Endodermal cell (in vitro differentiated cells): ENCODE results near the gene S100PBP. TPM values are rescaled to one million over a fixed set of nuclear protein-coding genes. Genes with fewer than 3 reads are reported as not detected.

ENCODE experiments used
- DNase-seq: peaks from one replicate; pipeline ENCODE4 v3.0.0-alpha.2; 2017
- H3K27ac ChIP-seq: 2 replicates; pipeline ENCODE4 v1.5.1; 2013; ENCODE audit warnings: mild to moderate bottlenecking, low read depth, low read length, moderate library complexity
- H3K27me3 ChIP-seq: 2 replicates; pipeline ENCODE4 v1.6.1; 2013; ENCODE audit warnings: mild to moderate bottlenecking, low read length, moderate library complexity; ENCODE audit not compliant: insufficient read depth, control insufficient read depth, poor library complexity, severe bottlenecking
- H3K36me3 ChIP-seq: 2 replicates; pipeline ENCODE4 v1.7.0; 2013; ENCODE audit warnings: mild to moderate bottlenecking, low read length, moderate library complexity; ENCODE audit not compliant: control insufficient read depth, insufficient read depth
- H3K4me1 ChIP-seq: one replicate; pipeline ENCODE4 v1.7.0; 2013; ENCODE audit warnings: low read length; ENCODE audit not compliant: control insufficient read depth, insufficient read depth
- H3K4me3 ChIP-seq: 2 replicates; pipeline ENCODE4 v1.5.1; 2013; ENCODE audit warnings: mild to moderate bottlenecking, low read length, moderate library complexity
- H3K9ac ChIP-seq: 2 replicates; pipeline ENCODE4 v1.6.1; 2013; ENCODE audit warnings: mild to moderate bottlenecking, low read length, moderate library complexity; ENCODE audit not compliant: poor library complexity, severe bottlenecking; ENCODE audit errors: extremely low read depth
- H3K9me3 ChIP-seq: 2 replicates; pipeline ENCODE4 v1.6.1; 2013; ENCODE audit warnings: mild to moderate bottlenecking, low read length, moderate library complexity; ENCODE audit not compliant: control insufficient read depth
- H3K27ac Mint-ChIP-seq: 2 replicates; pipeline ENCODE4 v1.8.0; 2020; ENCODE audit warnings: mixed read lengths
- H3K27me3 Mint-ChIP-seq: 2 replicates; pipeline ENCODE4 v1.8.0; 2021; ENCODE audit warnings: mild to moderate bottlenecking, mixed read lengths; ENCODE audit not compliant: insufficient read depth
- H3K36me3 Mint-ChIP-seq: 2 replicates; pipeline ENCODE4 v1.8.0; 2020; ENCODE audit warnings: low read depth, mixed read lengths
- H3K4me1 Mint-ChIP-seq: 2 replicates; pipeline ENCODE4 v1.8.0; 2020; ENCODE audit warnings: mixed read lengths
- H3K4me3 Mint-ChIP-seq: 2 replicates; pipeline ENCODE4 v1.8.0; 2020; ENCODE audit warnings: mild to moderate bottlenecking, moderate library complexity, mixed read lengths
- H3K9me3 Mint-ChIP-seq: 2 replicates; pipeline ENCODE4 v1.8.0; 2020; ENCODE audit warnings: mild to moderate bottlenecking, mixed read lengths
- WGBS, 2 experiments: methylation state at CpG; one replicate each; pipeline versions ENCODE4 v1.1.5 to v1.1.7; 2013; ENCODE audit warnings: missing lambda C conversion rate in 2 of 2, mixed read lengths in 1 of 2; ENCODE audit not compliant: insufficient coverage in 1 of 2, insufficient read length in 1 of 2; 5-methylcytosine and 5-hydroxymethylcytosine counted together
- total RNA-seq, 2 donors: library from RNA; stranded (reverse); fragmentation: NEBNext Ultra II Directional in 1 of 2; extraction: Animal tissue kit (Norgen Biotek cat#: 25700) in 1 of 2; gene quantifications; 2 replicates in 1 of 2; 3 replicates in 1 of 2; pipeline ENCODE4 v1.2.1, GENCODE V29; 2021
- TF ChIP-seq, protein P1 (sequence below): fragments of 200-600 bp; sonication (generic); conservative IDR thresholded peaks from 2 replicates; pipeline ENCODE4 v1.5.0; 2021; ENCODE audit warnings: antibody characterized with exemption, mild to moderate bottlenecking

Gene S100PBP
- total RNA-seq, 2 donors from 2014 or later = 91.4 to 112 TPM

DNA sequence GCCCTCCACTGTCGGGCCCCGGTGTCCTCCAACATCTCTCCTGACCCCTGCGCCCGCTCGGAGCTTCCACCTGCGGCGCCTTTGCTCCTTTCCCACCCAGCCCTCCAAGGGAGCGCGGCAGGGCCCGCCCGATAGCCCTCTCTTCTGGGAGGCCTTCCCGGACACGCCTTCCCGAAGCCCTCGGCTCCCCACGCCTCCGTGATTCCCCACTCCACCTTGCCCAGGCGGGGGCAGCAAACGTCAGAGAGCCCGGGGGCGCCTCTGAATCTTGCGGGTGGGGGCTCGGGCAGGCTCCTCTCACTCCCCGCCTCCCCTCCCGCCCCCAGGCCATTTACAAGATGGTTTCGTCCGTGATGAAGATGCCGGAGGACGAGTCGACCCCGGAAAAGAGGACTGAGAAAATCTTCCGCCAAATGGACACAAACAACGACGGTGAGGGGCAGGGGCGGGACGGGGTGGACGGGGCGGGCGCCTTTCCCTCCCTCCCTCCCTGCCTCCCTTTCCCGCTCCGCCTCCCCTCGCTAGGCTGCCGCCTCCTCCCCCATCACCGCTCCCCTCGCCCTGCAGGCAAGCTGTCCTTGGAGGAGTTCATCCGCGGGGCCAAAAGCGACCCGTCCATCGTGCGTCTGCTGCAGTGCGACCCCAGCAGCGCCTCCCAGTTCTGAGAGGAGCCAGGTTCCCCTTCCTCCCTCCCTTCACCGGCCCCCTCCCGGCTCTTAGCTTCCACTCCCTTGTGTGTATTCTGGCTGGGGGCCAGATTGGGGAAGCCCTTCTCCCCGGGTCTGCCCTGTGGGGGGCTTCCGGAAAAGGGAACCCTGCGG lies 76.0 kb downstream of the S100PBP start:
- Histone ChIP-seq H3K9ac (no peak overlapping the region), H3K36me3 (no peaks in the 10 kb centered on the region), H3K27ac (no peak overlapping the region), H3K27me3 (peaks cover 70% of the 10 kb centered on the region), H3K4me1 (no peaks in the 10 kb centered on the region), H3K9me3 (no peaks in the 10 kb centered on the region), H3K4me3 (peak overlapping the region; percentile 71)
- H3K4me3 Mint-ChIP-seq = peak overlapping the region; percentile 53
- TF ChIP-seq, protein P1, sequence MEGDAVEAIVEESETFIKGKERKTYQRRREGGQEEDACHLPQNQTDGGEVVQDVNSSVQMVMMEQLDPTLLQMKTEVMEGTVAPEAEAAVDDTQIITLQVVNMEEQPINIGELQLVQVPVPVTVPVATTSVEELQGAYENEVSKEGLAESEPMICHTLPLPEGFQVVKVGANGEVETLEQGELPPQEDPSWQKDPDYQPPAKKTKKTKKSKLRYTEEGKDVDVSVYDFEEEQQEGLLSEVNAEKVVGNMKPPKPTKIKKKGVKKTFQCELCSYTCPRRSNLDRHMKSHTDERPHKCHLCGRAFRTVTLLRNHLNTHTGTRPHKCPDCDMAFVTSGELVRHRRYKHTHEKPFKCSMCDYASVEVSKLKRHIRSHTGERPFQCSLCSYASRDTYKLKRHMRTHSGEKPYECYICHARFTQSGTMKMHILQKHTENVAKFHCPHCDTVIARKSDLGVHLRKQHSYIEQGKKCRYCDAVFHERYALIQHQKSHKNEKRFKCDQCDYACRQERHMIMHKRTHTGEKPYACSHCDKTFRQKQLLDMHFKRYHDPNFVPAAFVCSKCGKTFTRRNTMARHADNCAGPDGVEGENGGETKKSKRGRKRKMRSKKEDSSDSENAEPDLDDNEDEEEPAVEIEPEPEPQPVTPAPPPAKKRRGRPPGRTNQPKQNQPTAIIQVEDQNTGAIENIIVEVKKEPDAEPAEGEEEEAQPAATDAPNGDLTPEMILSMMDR = peak; percentile 47
- H3K9me3 Mint-ChIP-seq = peaks cover 6% of the 10 kb centered on the region
- no peak overlapping the region for H3K27ac Mint-ChIP-seq
- no peaks in the 10 kb centered on the region for H3K36me3 Mint-ChIP-seq
- H3K27me3 Mint-ChIP-seq = peaks cover 92% of the 10 kb centered on the region
- peak; percentile 85 for DNase-seq
- 0 to 8% methylated on average over 7 to 58 of the region's 58 CpGs for WGBS, 2 experiments
- no peaks in the 10 kb centered on the region for H3K4me1 Mint-ChIP-seq

DNA sequence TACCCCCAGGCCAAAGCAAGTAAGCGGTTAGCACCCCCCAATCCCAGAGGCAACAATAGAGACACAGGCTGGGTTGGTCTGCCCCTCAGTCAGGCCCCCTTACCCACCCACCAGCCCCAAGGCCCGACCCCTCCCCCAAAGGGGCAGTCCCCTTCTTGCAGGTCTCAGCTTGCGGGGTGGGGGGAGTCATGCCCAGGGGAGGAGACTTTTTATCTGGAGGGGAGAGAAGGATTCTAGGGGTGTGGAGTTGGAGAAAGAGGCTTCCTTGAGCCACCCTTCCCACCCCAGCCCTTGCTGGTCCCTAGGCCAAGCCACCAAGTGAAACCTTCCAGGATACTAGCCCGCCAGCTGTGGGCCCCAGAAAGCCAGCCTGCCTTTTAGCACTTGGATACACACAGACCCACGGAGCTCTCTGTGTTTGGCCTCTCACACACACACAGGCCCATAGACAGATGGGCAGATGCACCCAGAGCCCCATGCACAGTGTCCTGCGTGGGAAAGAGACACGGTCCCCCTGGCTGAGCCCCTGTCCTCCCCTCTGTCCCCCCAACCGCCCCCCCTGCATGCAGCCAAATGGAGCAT lies 76.7 kb downstream of the S100PBP start:
- Histone ChIP-seq H3K27me3 (peaks cover 70% of the 10 kb centered on the region), H3K27ac (no peak overlapping the region), H3K4me1 (no peaks in the 10 kb centered on the region), H3K4me3 (no peak overlapping the region), H3K9me3 (no peaks in the 10 kb centered on the region), H3K36me3 (no peaks in the 10 kb centered on the region), H3K9ac (no peak overlapping the region)
- Mint-ChIP-seq H3K4me3 (peak overlapping the region; percentile 53), H3K4me1 (no peaks in the 10 kb centered on the region), H3K36me3 (no peaks in the 10 kb centered on the region), H3K9me3 (peaks cover 6% of the 10 kb centered on the region), H3K27ac (no peak overlapping the region), H3K27me3 (peaks cover 92% of the 10 kb centered on the region)
- DNase-seq = peak; percentile 63
- 29 to 77% methylated on average over 1 to 5 of the region's 8 CpGs for WGBS, 2 experiments
- TF ChIP-seq, protein P1 = no peak

DNA sequence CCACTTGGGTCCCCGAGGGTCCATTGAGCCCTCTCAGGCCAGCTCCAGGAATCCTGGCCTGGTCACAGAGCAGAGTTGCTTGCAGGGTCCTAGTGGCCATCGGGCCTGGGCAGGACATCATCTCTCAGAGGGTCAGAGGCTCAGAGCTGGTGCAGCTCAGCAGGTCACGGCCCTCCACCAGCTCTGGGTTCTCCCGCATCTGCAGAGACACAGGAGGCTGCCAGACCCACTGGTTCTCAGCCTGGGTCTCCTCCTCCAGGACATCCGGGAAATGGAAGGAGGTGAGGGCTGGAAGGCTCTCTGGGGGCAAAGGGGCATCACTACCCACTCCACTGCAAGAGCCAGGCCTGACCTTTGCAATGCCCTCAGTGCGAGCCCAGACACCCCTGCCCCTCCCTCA lies 77.2 kb downstream of the S100PBP start:
- H3K36me3 Mint-ChIP-seq = no peaks in the 10 kb centered on the region
- H3K4me3 Mint-ChIP-seq = no peak overlapping the region
- H3K4me3 ChIP-seq = no peak overlapping the region
- H3K27me3 Mint-ChIP-seq = peaks cover 92% of the 10 kb centered on the region
- 85 to 100% methylated on average over 1 to 6 of the region's 6 CpGs for whole genome bisulfite sequencing, 2 experiments
- DNase-seq = no peak
- peaks cover 70% of the 10 kb centered on the region for H3K27me3 ChIP-seq
- H3K4me1 ChIP-seq = no peaks in the 10 kb centered on the region
- no peaks in the 10 kb centered on the region for H3K9me3 ChIP-seq
- H3K9ac ChIP-seq = no peak overlapping the region
- no peak overlapping the region for H3K27ac ChIP-seq
- H3K27ac Mint-ChIP-seq = no peak overlapping the region
- H3K9me3 Mint-ChIP-seq = peaks cover 6% of the 10 kb centered on the region
- TF ChIP-seq, protein P1 = no peak
- no peaks in the 10 kb centered on the region for H3K36me3 ChIP-seq
- H3K4me1 Mint-ChIP-seq = no peaks in the 10 kb centered on the region
